ENCODE data around the gene KCNQ2.

Gene KCNQ2

DNA sequence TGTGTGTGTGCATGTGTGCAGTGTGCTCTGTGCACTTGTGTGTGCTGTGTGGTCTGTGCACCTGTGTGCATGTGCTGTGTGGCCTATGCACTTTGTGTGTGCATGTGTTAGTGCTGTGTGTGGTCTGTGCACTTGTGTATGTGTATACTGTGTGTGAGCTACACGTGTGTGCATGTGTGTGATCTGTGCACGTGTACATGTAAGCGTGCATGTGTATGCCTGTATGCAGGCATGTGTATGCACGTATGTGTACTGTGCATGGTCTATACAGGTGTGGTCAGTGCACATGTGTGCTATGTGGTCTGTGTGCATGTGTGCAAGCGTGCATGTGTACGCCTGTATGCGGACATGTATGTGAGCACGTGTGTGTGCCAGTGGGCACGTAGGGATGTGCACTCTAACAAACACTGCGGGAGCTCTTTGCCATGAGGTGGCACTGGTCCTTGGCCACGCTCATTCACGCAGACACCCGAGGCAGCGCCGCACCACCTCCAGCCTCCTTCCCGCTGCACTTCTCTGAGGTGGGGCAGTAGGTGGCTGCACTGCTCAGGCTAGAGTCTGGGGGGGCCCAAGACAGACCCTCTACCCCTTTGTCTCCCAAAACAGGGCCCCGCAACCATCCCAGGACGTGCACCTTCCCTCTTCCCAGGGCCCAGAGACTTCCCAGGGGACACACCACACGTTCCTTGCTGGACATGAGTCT is 68.9 kb downstream of the KCNQ2 start:
- DNase-seq (ENCODE audit: low spot score), result no peak

DNA sequence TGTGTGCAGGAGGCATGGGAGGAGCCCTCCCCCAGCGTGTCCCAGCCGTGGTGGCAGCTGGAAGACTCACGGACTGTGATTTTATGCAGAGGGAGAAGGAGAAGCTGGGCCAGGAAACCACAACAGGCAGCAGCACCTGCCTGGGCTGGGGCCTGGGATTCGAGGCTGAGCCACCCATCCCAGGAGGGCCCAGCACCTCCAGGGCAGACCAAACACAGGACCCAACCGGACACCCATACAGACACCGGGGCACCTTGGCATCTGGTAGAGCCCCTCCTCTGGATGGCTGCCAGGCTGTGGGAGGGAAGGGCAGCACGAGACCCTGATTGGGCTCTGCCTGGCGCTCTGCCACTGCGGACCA is 69.6 kb downstream of the KCNQ2 start:
- no peak for DNase-seq (ENCODE audit: low spot score)

DNA sequence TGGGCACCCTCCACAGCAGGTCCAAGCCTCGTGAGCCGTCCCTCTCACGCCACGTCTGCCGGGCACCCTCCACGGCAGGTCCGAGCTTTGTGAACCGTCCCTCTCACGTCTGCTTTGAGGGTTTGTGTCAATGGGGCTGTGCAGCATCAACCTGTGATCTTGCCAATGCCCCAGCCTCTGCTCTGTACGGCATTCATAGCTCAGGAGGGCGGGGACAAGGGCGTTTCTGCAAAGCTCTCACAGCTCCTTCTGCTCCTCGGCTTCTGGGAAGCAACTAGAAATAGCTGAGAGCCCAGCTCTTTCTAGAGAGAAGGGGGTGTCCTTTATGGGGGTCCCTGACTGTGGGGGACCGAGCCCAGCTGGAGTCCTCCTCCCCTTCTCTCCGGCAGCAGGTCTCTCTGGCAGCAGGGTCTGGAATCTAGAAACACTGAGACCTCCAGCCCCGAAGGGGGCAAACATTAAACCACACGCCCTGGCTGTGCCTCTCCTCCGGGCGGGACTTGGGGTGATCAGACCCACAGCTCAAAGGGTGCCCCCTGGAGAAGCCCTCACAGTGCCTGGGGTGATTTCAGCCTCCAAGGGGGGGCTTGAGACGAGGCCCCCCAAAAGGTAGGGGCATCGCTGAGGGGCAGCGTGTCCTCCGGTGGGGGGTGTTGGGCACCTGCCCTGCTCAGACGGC is 70.1 kb downstream of the KCNQ2 start:
- no peak for DNase-seq (ENCODE audit: low spot score)

DNA sequence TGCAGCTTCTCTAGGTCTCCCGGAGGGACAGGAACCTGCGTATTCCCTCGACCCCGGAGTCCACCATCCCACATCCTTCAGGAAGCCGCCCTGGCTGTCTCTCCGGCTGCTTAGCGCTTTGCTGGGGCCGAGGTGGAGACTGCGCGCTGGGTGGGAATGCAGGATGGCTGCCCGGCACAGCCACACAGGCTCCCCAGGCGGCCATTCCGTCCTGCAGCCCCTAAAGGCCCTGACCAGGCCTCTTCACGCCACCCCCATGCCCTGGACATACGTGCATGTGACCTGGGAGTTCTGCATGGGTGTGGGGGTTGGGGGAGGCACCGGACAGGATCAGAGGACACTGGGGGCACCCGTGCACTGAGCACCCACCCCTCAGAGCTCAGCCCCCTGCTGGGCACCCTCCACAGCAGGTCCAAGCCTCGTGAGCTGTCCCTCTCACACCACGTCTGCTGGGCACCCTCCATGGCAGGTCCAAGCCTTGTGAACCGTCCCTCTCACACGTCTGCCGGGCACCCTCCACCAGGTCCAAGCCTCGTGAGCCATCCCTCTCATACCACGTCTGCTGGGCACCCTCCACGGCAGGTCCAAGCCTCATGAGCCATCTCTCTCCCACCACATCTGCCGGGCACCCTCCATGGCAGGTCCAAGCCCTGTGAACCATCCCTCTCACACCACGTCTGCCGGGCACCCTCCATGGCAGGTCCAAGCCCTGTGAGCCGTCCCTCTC is 70.9 kb downstream of the KCNQ2 start:
- DNase-seq (ENCODE audit: low spot score), result no peak

DNA sequence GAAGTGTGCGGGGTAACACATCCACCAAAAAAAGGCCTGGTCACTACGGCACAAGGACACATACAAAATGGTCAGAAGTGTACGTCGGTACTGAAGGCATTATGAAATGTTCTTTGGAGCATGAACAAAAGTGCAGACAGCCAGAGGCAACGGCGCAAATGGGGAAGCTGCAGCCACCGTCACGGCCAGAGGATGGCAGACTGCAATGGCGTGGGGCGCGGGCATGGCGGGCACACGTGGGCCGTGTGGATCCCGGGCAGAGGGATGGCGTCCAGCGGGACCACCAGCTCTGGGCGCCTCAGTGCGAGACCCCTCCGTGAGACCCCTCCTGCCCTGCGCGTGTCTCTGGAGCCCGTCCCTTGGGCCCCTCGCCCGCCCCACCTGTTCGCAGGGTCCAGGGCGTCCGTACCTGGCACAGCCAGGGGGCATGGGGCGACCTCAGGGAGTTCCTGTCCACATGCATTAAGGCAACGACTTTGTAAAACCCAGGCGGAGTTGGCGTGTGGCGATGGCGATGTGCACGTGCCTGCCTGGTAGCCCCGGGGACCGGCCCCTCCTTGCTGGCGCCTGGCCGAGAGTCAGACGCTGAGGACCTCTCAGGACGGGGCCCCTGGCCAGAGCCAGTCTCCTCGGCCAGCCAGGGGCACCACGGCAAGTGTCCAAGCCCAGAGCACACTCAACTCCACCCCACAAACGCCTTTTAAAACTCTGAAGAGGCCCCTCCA is 71.8 kb downstream of the KCNQ2 start:
- no peak for DNase-seq (ENCODE audit: low spot score)

DNA sequence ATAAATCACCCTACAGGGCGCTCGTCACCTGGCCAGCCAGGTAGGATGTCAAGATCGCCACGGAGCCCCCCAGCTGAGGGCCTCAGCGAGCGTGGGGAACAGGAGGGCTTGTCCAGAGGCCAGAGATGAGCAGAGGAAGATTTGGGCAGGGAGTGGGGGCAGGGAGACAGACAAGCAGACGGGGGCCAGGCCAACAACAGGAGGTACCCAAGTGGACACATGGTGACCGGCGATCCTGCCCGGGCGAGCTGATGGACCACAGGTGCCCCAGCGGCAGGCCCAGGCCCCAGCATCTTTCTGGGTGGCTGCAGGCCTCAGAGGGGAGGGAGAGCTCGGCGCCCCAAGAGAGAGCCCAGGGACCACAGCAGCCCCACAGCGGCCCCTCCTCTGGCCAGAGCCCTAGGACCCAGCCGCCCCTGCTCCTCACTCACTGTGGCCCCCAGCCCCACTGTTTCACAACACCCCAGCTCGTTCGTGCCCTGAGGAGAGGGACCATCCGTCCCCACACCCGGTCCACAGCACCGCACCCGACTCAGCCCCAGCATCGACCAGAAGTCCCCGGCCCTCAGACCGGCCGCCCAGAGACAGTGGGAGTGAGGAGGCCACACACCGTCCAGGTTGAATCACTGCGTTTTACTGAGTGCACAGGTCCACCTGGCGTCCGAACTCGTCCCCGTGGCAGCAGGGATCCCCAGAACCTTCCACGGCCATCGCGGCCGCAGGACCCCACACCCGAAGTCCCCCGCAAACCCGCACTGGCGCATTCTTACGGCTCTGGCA is 72.7 kb downstream of the KCNQ2 start:
- DNase-seq (ENCODE audit: low spot score), result no peak

DNA sequence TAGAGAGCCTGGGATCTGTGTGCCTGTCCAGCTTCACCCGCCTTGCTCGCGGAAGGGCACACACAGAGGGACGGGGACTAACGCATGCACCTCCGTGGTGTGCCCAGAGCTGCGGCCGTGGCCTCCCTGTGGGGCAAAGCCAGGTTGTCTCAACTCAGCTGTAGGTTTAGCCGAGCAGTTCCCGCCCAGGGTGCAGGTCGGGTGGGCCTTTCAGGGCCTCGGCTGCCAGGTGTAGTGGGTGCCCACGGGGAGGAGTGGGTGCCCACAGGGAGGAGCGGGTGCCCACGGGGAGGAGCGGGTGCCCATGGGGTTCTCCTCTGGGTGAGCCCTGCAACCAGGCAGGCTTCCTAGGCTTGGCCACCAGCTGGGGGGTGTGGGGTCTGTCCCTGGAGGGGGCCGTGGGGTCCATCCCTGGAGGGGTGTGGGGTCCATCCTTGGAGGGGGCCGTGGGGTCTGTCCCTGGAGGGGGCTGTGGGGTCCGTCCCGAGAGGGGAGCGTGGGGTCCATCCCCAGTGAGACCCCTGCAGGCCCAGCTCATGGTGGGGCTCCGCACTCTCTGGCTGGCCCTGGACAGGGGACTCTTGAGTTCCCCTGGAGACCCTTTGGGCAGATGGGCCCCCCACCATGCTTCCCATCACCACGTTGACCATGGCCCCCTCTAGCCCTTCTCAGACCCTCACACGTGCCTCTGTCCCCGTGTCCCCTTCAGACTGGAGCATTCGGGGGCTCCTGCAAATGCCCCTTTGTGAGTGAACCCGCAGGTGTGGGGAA is 73.5 kb downstream of the KCNQ2 start:
- no peak for DNase-seq (ENCODE audit: low spot score)

DNA sequence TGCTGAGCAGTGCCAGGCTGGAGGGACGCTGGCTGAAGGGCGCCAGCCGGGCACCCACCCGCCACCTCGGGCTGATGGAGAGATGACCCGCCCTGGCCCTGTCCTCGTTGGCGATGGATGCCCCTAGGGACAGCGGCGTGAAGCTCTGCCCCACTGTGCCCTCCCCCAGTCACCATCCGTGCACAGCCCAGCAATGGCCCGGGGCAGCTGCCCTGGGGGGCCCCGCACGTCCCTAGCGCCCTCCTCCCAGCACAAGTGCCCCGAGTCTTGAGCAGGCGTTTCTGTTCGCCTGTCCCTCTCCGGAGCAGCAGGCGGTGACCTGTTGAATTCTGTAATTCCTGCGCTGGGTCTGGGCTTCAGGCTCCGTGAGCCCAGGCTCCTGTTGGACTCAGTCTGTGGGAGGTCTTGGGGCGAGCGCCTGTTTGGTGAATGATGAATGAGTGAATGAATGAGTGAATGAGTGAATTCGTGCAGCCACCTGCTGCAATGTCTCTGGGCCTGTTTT is 74.5 kb downstream of the KCNQ2 start:
- no peak for DNase-seq (ENCODE audit: low spot score)

DNA sequence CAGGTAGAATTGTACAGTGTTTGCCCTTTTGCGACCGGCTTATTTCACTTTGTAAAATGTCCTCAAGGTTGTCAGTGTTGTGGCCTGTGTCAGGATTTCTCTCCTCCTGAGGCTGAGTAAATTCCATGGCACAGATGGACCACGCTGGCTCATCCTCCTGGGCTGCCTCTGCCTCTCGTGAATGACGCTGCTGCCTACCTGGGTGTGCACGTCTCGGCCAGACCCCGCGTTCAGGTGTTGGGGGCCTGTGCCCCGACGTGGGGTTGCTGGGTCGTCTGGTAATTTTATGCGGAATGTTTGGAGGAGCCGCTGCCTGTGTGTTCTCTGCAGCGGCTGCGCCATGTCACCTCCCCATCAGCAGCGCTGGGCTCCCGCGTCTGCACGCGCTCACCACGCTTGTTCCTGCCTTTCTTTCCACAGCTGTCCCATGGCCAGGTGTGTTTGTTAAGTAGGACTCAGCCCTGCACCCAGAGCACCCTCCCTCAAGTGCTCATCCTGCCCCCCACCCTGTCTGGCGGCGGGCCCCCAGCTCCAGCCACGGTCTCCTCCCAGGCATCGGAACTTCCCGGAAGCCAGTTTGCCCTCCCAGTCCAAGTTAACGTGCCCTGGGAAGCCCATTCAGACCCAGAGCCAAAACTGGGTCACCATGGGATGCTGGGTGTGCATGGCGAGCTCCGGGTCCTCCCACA is 75.2 kb downstream of the KCNQ2 start:
- DNase-seq (ENCODE audit: low spot score), result no peak

DNA sequence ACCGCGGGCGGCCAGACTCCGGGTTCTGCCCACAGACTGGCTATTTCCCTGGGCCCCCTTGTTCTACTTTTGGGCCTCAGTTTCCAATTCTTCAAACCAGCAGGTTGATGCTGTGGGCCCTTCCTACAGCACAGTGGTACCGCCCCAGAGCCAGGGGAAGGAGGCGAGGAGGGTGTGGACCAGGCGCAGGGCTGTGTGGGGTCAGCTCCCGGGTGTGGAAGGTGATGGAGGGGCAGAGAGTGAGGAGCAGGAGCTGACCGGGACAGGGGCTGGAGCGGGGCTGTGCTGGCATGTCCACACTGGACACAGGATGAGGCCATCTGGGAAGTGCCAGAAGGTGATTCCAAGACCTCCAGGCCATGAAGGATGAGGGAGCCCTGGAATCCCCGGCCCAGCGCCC is 76.2 kb downstream of the KCNQ2 start:
- DNase-seq (ENCODE audit: low spot score), result no peak

DNA sequence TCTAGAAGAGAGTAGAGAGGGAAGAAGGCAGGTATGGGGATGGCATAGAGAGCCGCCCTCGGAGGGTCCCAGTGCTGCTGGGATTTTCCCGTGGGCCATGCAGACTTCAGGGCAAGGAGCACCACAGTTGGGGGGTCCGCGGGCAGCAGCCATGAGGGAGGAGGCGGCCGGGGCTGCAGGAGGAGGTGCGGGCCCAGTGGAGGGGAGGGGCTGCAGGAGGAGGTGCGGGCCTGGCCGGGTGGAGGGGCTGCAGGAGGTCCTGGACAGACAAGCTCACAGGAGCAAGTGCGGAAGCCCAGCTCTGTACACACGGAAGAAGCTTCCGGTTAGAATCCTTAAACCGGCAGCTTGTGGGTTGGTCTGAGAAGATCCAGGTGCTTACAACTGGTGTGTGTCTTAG is 76.7 kb downstream of the KCNQ2 start:
- DNase-seq (ENCODE audit: low spot score), result no peak

DNA sequence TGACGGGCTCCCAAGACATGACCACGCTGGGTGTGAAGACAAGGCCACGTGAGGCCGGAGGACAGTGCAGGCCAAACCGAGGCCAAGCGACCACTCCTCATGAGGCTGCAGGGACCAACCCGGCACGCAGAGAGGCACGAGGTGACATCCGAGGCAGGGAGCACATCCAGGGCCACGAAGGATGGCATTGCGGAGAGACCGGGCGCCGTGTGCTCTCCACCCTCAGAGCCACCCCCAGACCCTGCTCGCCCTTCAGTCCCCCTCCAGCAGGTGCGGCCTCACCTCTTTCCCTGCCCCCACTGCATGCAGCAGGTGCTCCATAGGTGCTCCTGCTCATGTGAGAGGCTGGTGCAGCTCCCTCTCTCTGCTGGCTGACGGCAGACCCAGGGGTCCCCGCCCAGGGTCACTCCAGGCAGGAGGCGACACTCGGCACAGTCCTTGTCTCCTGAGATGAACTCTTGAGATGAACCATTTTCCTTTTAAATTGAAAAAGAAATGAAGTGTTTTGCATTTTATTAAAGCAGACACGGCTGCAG is 77.5 kb downstream of the KCNQ2 start:
- DNase-seq (ENCODE audit: low spot score), result no peak

DNA sequence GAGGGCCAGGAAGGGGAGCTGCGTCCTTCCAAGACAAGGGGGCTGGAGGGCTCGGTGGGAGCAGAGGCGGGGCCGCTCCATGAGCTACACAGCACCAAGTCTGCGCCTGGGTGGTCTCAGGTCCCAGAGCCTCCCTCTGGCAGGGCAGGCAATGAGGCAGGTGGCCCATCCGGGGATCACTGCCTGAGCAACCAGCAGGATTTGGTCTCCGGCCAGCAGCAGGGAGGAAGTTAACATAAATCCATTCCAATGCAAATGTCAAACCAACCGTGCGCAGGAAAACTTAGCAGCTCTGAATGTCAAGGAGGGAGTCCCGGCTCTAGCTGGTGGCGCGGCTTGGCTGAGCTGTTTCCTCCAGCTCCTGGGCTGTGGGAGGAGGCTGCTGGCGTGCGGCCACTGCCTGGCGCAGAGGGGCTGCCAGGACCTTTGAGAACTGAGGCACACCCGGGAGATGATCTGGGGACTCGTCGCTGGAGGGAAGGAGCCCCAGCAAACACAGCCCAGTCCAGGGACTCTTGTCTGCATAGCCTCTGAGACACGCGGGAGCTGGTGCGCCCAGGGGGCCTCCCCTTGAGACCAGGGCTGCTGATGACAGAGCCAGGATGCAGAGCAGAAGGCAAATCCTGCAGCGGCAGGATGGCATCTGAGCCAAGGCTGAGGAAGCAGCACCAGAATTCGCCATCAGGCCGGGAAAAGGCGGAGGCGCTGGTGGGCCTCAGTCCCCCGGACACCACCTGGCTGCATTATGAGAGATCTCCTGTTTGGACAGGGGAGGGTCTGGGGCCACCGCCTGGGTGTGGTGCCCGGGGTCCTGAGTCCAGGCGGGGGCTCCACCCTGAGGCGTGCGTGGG is 78.2 kb downstream of the KCNQ2 start:
- DNase-seq (ENCODE audit: low spot score), result no peak

DNA sequence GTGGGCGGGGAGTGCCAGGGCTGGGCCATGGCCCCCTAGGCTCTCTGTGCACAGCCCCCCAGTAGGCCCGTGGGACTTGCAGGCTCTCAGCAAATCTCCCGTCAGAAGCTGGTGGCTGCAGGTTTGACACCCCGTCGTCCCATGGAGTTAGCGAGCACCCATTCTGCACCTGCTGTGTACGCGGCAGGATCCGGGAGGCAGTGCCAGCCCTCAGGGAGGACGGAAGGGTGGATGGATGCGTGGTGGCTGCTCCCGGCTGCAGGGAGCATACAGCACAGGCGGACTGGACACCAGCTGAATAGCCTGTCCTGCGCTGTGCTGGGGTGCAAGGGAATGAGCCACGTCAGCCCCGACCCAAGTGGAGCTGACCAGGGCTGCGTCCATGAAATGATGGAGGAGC is 78.9 kb downstream of the KCNQ2 start:
- no peak for DNase-seq (ENCODE audit: low spot score)

DNA sequence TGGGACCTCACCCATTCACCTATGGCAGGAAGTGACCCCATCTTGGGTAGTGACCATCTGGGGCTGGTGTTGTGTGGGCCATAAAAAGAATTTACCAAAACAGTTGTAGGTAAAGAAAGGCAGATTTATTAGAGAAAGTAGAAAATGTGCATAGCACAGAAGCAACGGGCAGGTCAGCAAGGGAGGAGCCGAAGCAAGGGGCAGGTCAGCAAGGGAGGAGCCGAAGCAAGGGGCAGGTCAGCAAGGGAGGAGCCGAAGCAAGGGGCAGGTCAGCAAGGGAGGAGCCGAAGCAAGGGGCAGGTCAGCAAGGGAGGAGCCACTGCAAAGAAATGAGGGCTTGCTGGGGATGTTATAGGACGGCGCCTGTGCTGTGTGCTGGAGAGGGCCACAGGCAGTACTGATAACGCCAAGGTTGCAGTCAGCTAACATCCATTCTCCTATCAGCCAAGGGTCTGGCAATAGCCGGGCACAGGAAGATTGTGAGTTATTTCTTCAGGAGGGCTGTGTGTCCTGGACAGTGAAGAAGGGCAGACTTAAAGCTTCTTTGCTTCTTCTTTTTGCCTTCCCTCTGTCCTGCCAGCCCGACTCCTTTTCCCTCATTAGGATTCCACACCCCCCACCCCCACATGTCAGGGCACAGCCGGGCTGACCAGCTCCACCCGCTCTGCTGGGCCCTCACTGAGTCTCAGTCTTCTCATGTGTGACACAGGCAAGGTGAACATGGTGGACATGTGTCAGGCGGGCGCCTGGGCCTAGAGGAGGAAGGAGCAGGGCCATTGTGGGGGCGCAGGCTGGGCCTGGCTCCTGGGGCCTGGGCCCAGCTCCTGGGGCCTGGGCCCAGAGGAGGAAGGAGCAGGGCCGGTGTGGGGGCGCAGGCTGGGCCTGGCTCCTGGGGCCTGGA is 79.7 kb downstream of the KCNQ2 start:
- no peak for DNase-seq (ENCODE audit: low spot score)

DNA sequence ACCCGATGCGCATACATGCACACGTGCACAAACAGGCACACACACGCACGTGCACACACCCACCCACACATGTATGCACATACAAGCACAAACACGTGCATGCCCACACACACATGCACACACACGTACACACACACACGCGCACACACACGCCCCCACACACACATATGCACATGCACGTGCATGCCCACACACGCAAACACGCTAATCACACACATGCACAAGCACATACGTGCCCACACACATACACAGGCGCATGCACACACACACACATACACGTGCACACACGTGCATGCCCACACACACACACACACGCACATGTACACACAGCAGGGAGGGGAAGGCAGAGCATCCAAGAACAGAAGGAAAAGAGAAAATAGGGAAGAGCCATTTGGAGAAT is 84.5 kb downstream of the KCNQ2 start:
- no peak for DNase-seq (ENCODE audit: low spot score)

DNA sequence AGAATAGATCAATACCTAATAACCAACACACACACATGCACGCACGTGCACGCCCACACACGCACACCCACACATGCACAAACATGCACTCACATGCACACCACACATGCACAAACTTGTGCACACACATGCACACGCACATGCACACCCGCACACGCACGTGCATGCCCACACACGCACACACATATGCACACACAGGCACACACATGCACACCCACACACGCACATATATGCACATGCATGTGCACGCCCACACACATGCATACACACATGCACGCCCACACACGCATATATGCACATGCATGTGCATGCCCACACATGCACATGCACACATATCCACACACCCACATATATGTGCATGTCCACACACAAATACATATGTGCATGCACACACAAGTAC is 85.1 kb downstream of the KCNQ2 start:
- DNase-seq (ENCODE audit: low spot score), result no peak

DNA sequence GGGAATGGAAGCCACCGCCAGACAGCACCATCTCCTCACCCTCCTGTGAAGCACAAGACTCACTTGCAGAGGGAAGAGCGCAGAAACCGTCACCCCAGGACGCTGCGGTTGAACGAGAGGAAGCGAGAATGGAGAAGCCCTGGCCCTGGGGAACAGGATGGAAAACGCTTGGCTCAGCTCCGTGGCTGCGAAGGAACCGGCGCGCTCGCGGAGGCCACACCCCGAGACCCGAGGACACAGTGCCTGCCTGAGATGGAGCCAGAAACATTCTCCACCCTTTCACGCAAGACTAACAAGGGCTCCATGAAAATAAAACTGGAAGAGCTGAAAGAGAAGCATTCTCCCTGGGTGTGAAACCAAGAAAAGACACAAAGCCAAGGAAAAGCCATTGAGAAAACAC is 86.0 kb downstream of the KCNQ2 start:
- DNase-seq (ENCODE audit: low spot score), result no peak

All from CD4-positive, alpha-beta T cell treated with Interleukin-6 at 100 ng/mL for 8 hours (primary cell).